HEK293 (cell line): ENCODE data around the gene CBX2.

Experiments
- CTCF ChIA-PET: fragments of 350-600 bp; formaldehyde crosslinking; extraction: SDS; loops from one replicate; lab custom pipeline; 2021; ENCODE audit warnings: antibody characterized with exemption; lab: Yijun Ruan, JAX
- POLR2A ChIA-PET: fragments of 300-600 bp; formaldehyde crosslinking; extraction: SDS; loops from one replicate; lab custom pipeline; 2020; ENCODE audit warnings: antibody characterized with exemption, inconsistent platforms; lab: Yijun Ruan, JAX
- H3K27ac ChIP-seq: fragments of 200-500 bp; sonication (Bioruptor generic); 2 replicates; pipeline ENCODE4 v1.5.1; 2014; ENCODE audit warnings: low read depth, low read length, control low read depth, inconsistent platforms; ENCODE audit errors: extremely low read depth
- H3K36me3 ChIP-seq, 2 experiments: fragments of 200-500 bp in 1 of 2; sonication (Bioruptor generic) in 1 of 2; 1 replicate in 1 of 2; 2 replicates in 1 of 2; pipeline ENCODE4 v1.5.1; 2014 to 2017; ENCODE audit warnings: inconsistent platforms in 2 of 2, low read length in 2 of 2; ENCODE audit not compliant: control insufficient read depth in 2 of 2, insufficient read depth in 1 of 2
- H3K4me1 ChIP-seq: fragments of 200-500 bp; sonication (Bioruptor generic); 2 replicates; pipeline ENCODE4 v1.5.1; 2014; ENCODE audit warnings: mild to moderate bottlenecking, low read length, inconsistent platforms; ENCODE audit not compliant: control insufficient read depth, insufficient read depth
- H3K4me3 ChIP-seq: 2 replicates; pipeline ENCODE4 v1.5.1; 2011; ENCODE audit warnings: low read depth, mild to moderate bottlenecking, control low read depth, low read length, moderate library complexity
- H3K9me3 ChIP-seq: fragments of 200-500 bp; sonication (Bioruptor generic); 2 replicates; pipeline ENCODE4 v1.5.1; 2014; ENCODE audit warnings: low read depth, low read length, inconsistent platforms; ENCODE audit not compliant: control insufficient read depth, insufficient read depth
- GLIS1 ChIP-seq: fragments of 450-650 bp; formaldehyde crosslinking; IDR thresholded peaks from 2 replicates; pipeline ENCODE4 v1.5.1; 2016; ENCODE audit warnings: missing biosample characterization, missing genetic modification characterization
- IKZF3 ChIP-seq: fragments of 450-650 bp; IDR thresholded peaks from 2 replicates; pipeline ENCODE4 v1.5.0; 2018; ENCODE audit warnings: missing biosample characterization, mild to moderate bottlenecking, missing genetic modification characterization, moderate library complexity
- KLF16 ChIP-seq: fragments of 450-650 bp; formaldehyde crosslinking; IDR thresholded peaks from 2 replicates; pipeline ENCODE4 v1.5.1; 2017; ENCODE audit warnings: missing biosample characterization, missing genetic modification characterization
- KLF7 ChIP-seq: fragments of 450-650 bp; formaldehyde crosslinking; IDR thresholded peaks from 2 replicates; pipeline ENCODE4 v1.5.1; 2016; ENCODE audit warnings: missing biosample characterization, missing genetic modification characterization, borderline replicate concordance
- WT1 ChIP-seq: fragments of 450-650 bp; formaldehyde crosslinking; IDR thresholded peaks from 2 replicates; pipeline ENCODE4 v1.5.1; 2016; ENCODE audit warnings: missing biosample characterization, missing genetic modification characterization
- ZBTB20 ChIP-seq: fragments of 450-650 bp; formaldehyde crosslinking; IDR thresholded peaks from 2 replicates; pipeline ENCODE4 v1.5.1; 2016; ENCODE audit warnings: missing biosample characterization, missing genetic modification characterization
- ZNF157 ChIP-seq: fragments of 450-650 bp; formaldehyde crosslinking; IDR thresholded peaks from 2 replicates; pipeline ENCODE4 v1.5.1; 2016; ENCODE audit warnings: missing biosample characterization, missing genetic modification characterization
- ZNF202 ChIP-seq: fragments of 450-650 bp; formaldehyde crosslinking; IDR thresholded peaks from 2 replicates; pipeline ENCODE4 v1.5.1; 2016; ENCODE audit warnings: missing biosample characterization, missing genetic modification characterization, borderline replicate concordance
- ZNF221 ChIP-seq: fragments of 450-650 bp; formaldehyde crosslinking; IDR thresholded peaks from 2 replicates; pipeline ENCODE4 v1.5.1; 2017; ENCODE audit warnings: missing biosample characterization, missing genetic modification characterization, borderline replicate concordance
- ZNF274 ChIP-seq, 2 experiments: fragments of 200-500 bp in 1 of 2; fragments of 450-650 bp in 1 of 2; sonication (Bioruptor generic) in 1 of 2; formaldehyde crosslinking in 1 of 2; IDR thresholded peaks; 2 replicates each; pipeline versions ENCODE4 v1.5.1 to v1.6.1; 2014 to 2016; ENCODE audit warnings: borderline replicate concordance in 1 of 2, inconsistent platforms in 1 of 2, low read length in 1 of 2, missing biosample characterization in 1 of 2, missing genetic modification characterization in 1 of 2
- ZNF394 ChIP-seq: fragments of 450-650 bp; formaldehyde crosslinking; IDR thresholded peaks from 2 replicates; pipeline ENCODE4 v1.5.1; 2016; ENCODE audit warnings: missing biosample characterization, missing genetic modification characterization, mild to moderate bottlenecking, moderate library complexity, borderline replicate concordance
- ZNF530 ChIP-seq: fragments of 450-650 bp; formaldehyde crosslinking; IDR thresholded peaks from 2 replicates; pipeline ENCODE4 v1.5.1; 2016; ENCODE audit warnings: low read depth, missing biosample characterization, missing genetic modification characterization
- ZNF629 ChIP-seq: fragments of 450-650 bp; formaldehyde crosslinking; IDR thresholded peaks from 2 replicates; pipeline ENCODE4 v1.5.1; 2017; ENCODE audit warnings: missing biosample characterization, missing genetic modification characterization
- ZNF777 ChIP-seq: fragments of 450-650 bp; formaldehyde crosslinking; IDR thresholded peaks from 2 replicates; pipeline ENCODE4 v1.5.1; 2017; ENCODE audit warnings: missing biosample characterization, missing genetic modification characterization, borderline replicate concordance
- ZNF792 ChIP-seq: fragments of 450-650 bp; formaldehyde crosslinking; IDR thresholded peaks from 2 replicates; pipeline ENCODE4 v1.5.1; 2016; ENCODE audit warnings: missing biosample characterization, missing genetic modification characterization
- TF ChIP-seq, protein P1 (sequence below): fragments of 450-650 bp; formaldehyde crosslinking; IDR thresholded peaks from 2 replicates; pipeline ENCODE4 v1.5.1; 2016; ENCODE audit warnings: missing biosample characterization, missing genetic modification characterization
- TF ChIP-seq, protein P2 (sequence below): fragments of 450-650 bp; formaldehyde crosslinking; IDR thresholded peaks from 2 replicates; pipeline ENCODE4 v1.5.1; 2016; ENCODE audit warnings: missing biosample characterization, missing genetic modification characterization
- TF ChIP-seq, protein P3 (sequence below): sonication (generic); formaldehyde crosslinking; IDR thresholded peaks from 2 replicates; pipeline ENCODE4 v1.8.1; 2022; ENCODE audit warnings: mild to moderate bottlenecking, moderate library complexity, missing genetic modification reagents
- TF ChIP-seq, protein P4 (sequence below): fragments of 450-650 bp; IDR thresholded peaks from 2 replicates; pipeline ENCODE4 v1.5.1; 2018; ENCODE audit warnings: missing biosample characterization, missing genetic modification characterization

CBX2 gene

DNA sequence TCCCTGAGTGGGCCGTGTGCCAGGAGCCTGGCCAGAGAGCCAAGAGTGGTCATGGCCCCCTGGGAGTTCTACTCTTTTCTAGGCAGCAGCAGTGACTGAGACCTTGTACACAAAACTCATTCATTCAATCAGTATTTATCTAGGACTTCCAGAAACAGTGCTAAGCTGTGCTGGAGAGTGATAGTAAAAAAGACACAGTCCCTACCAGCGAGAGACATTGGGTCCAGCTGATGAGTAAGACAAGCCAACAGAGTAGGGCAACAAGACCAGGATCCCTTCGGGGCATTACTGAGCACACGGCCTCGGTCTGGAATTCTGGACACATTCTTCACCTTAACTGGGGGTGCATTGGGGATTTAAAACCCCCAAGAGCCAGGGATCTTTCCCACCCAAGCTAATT, 41.1 kb downstream of the CBX2 start:
- POLR2A ChIA-PET = interaction anchor here (1.5 to 3.2 kb wide), 3 partner anchors 9 to 20 kb away, joined by 5 to 31 read pairs (median 11); partner anchors contain the start of gene CBX4

DNA sequence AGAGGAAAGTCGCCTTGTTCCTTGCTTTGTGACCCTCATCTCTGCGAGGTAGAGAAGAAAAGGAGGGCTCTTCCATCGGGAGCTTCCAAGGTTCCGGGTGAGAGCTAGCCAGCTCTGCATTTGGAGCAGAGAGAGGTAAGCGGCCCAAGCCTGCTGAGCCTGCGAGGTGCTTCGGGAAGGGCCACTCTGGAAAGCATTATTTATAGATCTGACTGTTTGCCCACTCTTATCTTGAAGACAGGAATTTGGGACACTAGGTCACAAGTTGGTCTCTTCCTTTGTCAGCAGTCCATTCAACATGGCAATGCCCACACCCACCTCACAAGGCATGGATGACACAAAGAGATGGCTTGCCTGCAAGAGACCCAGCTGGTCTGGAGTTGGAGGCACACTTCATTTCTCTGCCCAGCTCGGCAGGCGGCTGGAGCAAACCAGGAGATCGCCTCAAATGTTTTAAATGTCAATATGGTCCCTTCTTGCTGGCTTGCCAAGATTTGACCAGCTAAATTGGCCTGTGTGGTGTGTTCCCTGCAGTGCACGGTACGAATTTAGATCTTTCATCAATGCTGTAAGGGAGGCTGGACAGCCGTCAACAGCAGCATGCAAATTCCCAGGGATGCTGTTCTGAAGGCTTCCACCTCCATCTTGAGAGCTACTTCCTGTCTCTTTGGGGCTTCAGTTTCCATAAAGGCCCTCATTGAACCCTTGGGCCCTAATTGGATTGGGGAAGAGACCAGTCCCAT, 41.8 kb downstream of the CBX2 start:
- no peaks in the 10 kb centered on the region for H3K9me3 ChIP-seq
- H3K4me1 ChIP-seq = no peaks in the 10 kb centered on the region; the same call in 1 of the 2 replicates
- H3K36me3 ChIP-seq = no peaks in the 10 kb centered on the region
- CTCF ChIA-PET = interaction anchor here (0.6 to 1.7 kb wide), 3 partner anchors 15 to 27 kb away, joined by 3 to 4 read pairs (median 4); no protein-coding TSS in a partner anchor
- H3K4me3 ChIP-seq = no peak overlapping the region
- TF ChIP-seq ZNF394 (tag by site-specific recombination) (no peak), WT1 (no peak), ZNF629 (tag by site-specific recombination) (no peak)
- TF ChIP-seq, protein P1, sequence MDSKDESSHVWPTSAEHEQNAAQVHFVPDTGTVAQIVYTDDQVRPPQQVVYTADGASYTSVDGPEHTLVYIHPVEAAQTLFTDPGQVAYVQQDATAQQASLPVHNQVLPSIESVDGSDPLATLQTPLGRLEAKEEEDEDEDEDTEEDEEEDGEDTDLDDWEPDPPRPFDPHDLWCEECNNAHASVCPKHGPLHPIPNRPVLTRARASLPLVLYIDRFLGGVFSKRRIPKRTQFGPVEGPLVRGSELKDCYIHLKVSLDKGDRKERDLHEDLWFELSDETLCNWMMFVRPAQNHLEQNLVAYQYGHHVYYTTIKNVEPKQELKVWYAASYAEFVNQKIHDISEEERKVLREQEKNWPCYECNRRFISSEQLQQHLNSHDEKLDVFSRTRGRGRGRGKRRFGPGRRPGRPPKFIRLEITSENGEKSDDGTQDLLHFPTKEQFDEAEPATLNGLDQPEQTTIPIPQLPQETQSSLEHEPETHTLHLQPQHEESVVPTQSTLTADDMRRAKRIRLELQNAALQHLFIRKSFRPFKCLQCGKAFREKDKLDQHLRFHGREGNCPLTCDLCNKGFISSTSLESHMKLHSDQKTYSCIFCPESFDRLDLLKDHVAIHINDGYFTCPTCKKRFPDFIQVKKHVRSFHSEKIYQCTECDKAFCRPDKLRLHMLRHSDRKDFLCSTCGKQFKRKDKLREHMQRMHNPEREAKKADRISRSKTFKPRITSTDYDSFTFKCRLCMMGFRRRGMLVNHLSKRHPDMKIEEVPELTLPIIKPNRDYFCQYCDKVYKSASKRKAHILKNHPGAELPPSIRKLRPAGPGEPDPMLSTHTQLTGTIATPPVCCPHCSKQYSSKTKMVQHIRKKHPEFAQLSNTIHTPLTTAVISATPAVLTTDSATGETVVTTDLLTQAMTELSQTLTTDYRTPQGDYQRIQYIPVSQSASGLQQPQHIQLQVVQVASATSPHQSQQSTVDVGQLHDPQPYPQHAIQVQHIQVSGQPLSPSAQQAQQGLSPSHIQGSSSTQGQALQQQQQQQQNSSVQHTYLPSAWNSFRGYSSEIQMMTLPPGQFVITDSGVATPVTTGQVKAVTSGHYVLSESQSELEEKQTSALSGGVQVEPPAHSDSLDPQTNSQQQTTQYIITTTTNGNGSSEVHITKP (tag by site-specific recombination) = peak; percentile 72
- POLR2A ChIA-PET = interaction anchor here (1.5 to 3.2 kb wide), 3 partner anchors 9 to 20 kb away, joined by 5 to 31 read pairs (median 11); partner anchors contain the start of gene CBX4
- no peak overlapping the region for H3K27ac ChIP-seq

More for the DNA sequence above, 41.1 kb downstream of the CBX2 start:
- H3K36me3 ChIP-seq = no peaks in the 10 kb centered on the region
- no peaks in the 10 kb centered on the region for H3K9me3 ChIP-seq
- H3K4me1 ChIP-seq = no peaks in the 10 kb centered on the region; the same call in 1 of the 2 replicates
- TF ChIP-seq ZNF274 (IDR thresholded peaks at IDR 0.05; ENCODE audit: low read length) = no peak
- no peak for TF ChIP-seq ZNF274 (tag by site-specific recombination; IDR thresholded peaks at IDR 0.05; ENCODE audit: borderline replicate concordance)
- no peak for TF ChIP-seq KLF16
- no peak for TF ChIP-seq ZNF792
- CTCF ChIA-PET = interaction anchor here (1.0 to 2.1 kb wide), 5 partner anchors 14 to 189 kb away, joined by 3 to 4 read pairs (median 4); partner anchors contain the start of gene CBX8
- H3K27ac ChIP-seq = no peak overlapping the region
- no peak overlapping the region for H3K4me3 ChIP-seq

DNA sequence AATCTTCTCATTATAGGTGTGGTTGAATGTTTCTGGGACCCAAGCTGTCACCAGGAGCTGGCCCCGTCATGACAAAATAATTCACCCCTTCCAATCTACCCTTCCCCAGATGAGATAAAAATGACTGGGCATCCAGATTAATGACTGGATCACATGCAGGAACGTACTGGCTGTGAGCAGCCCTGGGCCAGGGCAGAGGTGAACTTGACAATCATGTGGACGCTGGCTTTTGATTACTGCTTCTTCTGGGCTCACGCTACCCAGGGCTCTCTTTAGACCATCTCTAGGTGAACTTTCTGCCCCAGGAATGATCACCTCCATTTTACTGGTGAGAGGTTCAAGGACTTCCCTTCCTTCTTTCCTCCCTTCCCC, 43.0 kb downstream of the CBX2 start:
- TF ChIP-seq ZBTB20 (no peak), ZNF221 (tag by site-specific recombination) (no peak), IKZF3 (tag by site-specific recombination) (no peak), ZNF157 (no peak), KLF7 (tag by site-specific recombination) (no peak), ZNF530 (tag by site-specific recombination) (no peak), ZNF777 (tag by site-specific recombination) (no peak), ZNF202 (no peak), GLIS1 (tag by site-specific recombination) (no peak)
- TF ChIP-seq, protein P2, sequence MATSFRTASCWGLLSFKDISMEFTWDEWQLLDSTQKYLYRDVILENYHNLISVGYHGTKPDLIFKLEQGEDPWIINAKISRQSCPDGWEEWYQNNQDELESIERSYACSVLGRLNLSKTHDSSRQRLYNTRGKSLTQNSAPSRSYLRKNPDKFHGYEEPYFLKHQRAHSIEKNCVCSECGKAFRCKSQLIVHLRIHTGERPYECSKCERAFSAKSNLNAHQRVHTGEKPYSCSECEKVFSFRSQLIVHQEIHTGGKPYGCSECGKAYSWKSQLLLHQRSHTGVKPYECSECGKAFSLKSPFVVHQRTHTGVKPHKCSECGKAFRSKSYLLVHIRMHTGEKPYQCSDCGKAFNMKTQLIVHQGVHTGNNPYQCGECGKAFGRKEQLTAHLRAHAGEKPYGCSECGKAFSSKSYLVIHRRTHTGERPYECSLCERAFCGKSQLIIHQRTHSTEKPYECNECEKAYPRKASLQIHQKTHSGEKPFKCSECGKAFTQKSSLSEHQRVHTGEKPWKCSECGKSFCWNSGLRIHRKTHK = no peak
- TF ChIP-seq, protein P3, sequence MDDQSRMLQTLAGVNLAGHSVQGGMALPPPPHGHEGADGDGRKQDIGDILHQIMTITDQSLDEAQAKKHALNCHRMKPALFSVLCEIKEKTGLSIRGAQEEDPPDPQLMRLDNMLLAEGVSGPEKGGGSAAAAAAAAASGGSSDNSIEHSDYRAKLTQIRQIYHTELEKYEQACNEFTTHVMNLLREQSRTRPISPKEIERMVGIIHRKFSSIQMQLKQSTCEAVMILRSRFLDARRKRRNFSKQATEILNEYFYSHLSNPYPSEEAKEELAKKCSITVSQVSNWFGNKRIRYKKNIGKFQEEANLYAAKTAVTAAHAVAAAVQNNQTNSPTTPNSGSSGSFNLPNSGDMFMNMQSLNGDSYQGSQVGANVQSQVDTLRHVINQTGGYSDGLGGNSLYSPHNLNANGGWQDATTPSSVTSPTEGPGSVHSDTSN (CRISPR knock-in tag) = no peak
- TF ChIP-seq, protein P4, sequence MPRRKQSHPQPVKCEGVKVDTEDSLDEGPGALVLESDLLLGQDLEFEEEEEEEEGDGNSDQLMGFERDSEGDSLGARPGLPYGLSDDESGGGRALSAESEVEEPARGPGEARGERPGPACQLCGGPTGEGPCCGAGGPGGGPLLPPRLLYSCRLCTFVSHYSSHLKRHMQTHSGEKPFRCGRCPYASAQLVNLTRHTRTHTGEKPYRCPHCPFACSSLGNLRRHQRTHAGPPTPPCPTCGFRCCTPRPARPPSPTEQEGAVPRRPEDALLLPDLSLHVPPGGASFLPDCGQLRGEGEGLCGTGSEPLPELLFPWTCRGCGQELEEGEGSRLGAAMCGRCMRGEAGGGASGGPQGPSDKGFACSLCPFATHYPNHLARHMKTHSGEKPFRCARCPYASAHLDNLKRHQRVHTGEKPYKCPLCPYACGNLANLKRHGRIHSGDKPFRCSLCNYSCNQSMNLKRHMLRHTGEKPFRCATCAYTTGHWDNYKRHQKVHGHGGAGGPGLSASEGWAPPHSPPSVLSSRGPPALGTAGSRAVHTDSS (tag by site-specific recombination) = no peak
- no peaks in the 10 kb centered on the region for H3K9me3 ChIP-seq
- POLR2A ChIA-PET = interaction anchor here (1.4 to 2.3 kb wide), 2 partner anchors 16 to 18 kb away, joined by 3 to 10 read pairs; partner anchors contain the start of gene CBX4
- H3K27ac ChIP-seq = no peak overlapping the region
- no peaks in the 10 kb centered on the region; the same call in 1 of the 2 replicates for H3K4me1 ChIP-seq
- H3K4me3 ChIP-seq = no peak overlapping the region
- CTCF ChIA-PET = interaction anchor here (0.6 to 1.1 kb wide), 5 partner anchors 10 to 184 kb away, joined by 3 to 8 read pairs (median 6); no protein-coding TSS in a partner anchor
- no peaks in the 10 kb centered on the region for H3K36me3 ChIP-seq
